Measurements from ENCODE around the gene RPSA. TPM values are rescaled to one million over a fixed set of nuclear protein-coding genes. Genes with fewer than 3 reads are reported as not detected.
A peak's percentile ranks its signal among the peaks of the same experiment; 100 is the strongest.
"Not testable (repeated sequence)": the region's sequence is repeated elsewhere in the genome, so short reads cannot be mapped to it uniquely, and the experiment has no call there.

The RPSA gene
- total RNA-seq (100 to 1,000 TPM; 479 to 672 TPM), polyA plus RNA-seq (1,000 to 10,000 TPM; 1,232 to 1,557 TPM)
- long read RNA-seq, donor 1, transcript RPSA-201 (7 exons, 1,171 nt): major isoform, 882 of 929 reads
- long read RNA-seq, donor 1, partial matches to known transcripts: 17 of 929 reads
- long read RNA-seq, donor 1, other reads (novel, unspliced or antisense): 28 of 929 reads
- long read RNA-seq, donor 2, partial matches to known transcripts: 0 of 5 reads
- long read RNA-seq, donor 2, other reads (novel, unspliced or antisense): 1 of 5 reads

DNA sequence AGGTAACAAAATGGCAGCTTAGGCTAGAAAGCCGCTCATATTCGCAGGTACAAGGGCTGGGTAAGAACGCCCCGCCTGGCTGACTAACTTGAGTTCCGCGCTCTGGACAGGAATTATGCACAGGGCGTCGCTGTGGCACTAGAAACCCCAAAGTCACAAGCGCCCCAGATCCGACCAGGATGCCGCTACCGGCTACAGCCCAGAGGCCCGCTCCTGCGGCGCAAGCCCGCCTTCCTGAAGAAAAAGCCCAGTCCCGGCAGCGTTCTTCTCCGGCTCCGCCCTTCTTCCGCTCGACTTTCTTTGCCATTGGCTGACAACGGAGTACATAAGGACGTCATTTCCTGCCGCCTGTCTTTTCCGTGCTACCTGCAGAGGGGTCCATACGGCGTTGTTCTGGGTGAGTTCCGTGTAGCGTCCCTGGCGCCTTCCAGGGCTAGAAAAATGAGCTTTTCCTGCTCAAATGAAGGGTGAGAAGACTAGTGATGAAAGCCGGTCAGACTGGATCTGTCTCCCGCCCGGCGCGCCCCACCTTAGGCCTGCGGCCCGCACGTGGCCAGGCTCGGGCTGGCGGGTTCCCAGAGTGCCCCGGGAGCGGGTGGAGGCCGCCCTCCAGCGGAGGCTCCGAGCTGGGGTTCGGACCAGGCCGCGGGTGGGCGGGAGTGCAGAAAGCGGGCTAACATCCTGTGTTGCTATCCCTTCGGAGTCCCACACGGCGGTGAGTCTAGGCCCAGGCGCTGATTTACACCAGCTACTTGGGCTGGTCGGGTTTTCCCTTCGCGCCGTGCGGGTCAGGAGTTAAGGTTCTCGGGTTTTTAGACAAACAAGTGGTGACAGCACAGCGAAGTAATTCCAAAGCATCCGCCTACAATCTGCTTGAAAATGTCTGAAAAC is at the start of gene RPSA:
Gene RPSA, plus strand, starts transcription at position 353 of the 891 bp plus-strand sequence. CDS start 934 bp downstream, outside the sequence.
- ATAC-seq (ENCODE audit: low FRiP score) (peak; percentile 97), DNase-seq (peak; percentile 94 to 96)
- no peaks in the 10 kb centered on the region for H3K9me3 ChIP-seq (ENCODE audit: control insufficient read depth, low read length)
- H3K4me3 ChIP-seq (ENCODE audit: low read length in 2 of 2): peak within 1 kb of the TSS; percentile 75 to 89
- 0 to 1% methylated on average over 63 of the region's 63 CpGs for WGBS, 2 donors
- intact Hi-C loops (cut with DNase I): loop anchor here in 1 of 2 donors (2.0 kb wide), 1 partner anchor 22 kb away; no protein-coding TSS in a partner anchor
- no peaks in the 10 kb centered on the region for H3K27me3 ChIP-seq (ENCODE audit: control insufficient read depth in 1 of 2, insufficient read depth in 2 of 2, low read length in 1 of 2)
- peaks cover 1 to 7% of the 10 kb centered on the region in 2 donors for H3K36me3 ChIP-seq (ENCODE audit: control insufficient read depth in 1 of 2, insufficient read depth in 2 of 2, low read length in 1 of 2)
- H3K27ac ChIP-seq (ENCODE audit: low read depth in 1 of 2, low read length in 2 of 2): peak within 1 kb of the TSS in 1 of 2 donors; percentile 44
- peaks cover 0 to 6% of the 10 kb centered on the region in 2 donors for H3K4me1 ChIP-seq (ENCODE audit: control insufficient read depth in 1 of 2, insufficient read depth in 2 of 2, low read length in 2 of 2)

DNA sequence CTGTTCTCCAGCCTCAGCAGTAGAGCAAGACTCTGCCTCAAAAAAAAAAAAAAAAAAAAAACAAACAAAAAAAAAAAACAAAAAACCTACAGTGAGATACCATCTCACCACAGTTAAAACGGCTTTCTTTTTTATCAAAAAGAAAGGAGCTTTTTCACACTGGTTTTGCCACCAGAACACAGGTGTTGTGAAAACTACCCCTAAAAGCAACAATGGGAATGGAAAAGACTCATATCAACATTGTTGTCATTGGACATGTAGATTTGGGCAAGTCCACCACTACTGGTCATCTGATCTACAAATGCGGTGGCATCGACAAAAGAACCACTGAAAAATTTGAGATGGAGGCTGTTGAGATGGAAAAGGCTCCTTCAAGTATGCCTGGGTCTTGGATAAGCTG is 48.2 kb upstream of the RPSA start:
- ATAC-seq (ENCODE audit: low FRiP score): no peak
- Histone ChIP-seq H3K9me3 (ENCODE audit: control insufficient read depth, low read length) (peaks cover 2% of the 10 kb centered on the region), H3K36me3 (ENCODE audit: control insufficient read depth in 1 of 2, insufficient read depth in 2 of 2, low read length in 1 of 2) (no peaks in the 10 kb centered on the region), H3K27ac (ENCODE audit: low read depth in 1 of 2, low read length in 2 of 2) (no peak overlapping the region), H3K27me3 (ENCODE audit: control insufficient read depth in 1 of 2, insufficient read depth in 2 of 2, low read length in 1 of 2) (peaks cover 0 to 1% of the 10 kb centered on the region in 2 donors), H3K4me3 (ENCODE audit: low read length in 2 of 2) (no peak overlapping the region), H3K4me1 (ENCODE audit: control insufficient read depth in 1 of 2, insufficient read depth in 2 of 2, low read length in 2 of 2) (no peaks in the 10 kb centered on the region)
- WGBS, 2 donors: 83 to 86% methylated on average over 3 of the region's 3 CpGs
- intact Hi-C loops (cut with DNase I): no loop called here
- DNase-seq: no peak

DNA sequence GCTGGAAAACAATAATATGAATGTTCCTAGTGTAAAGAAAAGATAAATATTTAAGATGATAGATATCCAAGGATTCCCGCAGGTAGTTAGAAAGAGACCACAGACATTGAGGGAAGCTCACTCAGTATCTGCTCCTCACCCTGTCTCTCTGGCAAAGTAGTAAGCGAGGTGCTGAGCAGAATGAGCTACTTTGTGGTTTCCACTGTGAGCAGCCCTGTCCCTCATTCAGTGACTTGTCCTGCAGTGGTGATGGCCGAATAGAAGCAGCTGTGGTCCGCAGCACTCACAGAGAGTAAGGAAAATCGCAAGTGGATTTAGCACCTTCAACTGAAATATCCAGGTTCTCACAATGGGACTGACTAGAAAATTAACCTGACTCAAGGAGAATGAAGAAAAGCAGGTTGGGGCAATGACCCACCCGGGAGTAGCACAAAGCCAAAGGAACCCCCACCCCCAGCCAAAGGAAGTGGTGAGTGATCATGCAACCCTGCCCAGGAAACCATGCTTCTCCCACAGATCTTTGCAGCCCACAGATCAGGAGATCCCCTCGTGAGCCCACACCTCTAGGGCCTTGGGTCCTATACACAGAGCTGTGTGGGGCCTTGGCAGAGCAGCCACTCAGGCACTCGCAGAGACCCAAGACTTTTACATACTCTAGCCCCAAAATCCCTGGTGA is 45.1 kb upstream of the RPSA start:
- no peaks in the 10 kb centered on the region for H3K36me3 ChIP-seq (ENCODE audit: control insufficient read depth in 1 of 2, insufficient read depth in 2 of 2, low read length in 1 of 2)
- H3K9me3 ChIP-seq (ENCODE audit: control insufficient read depth, low read length): peaks cover 2% of the 10 kb centered on the region
- H3K27me3 ChIP-seq (ENCODE audit: control insufficient read depth in 1 of 2, insufficient read depth in 2 of 2, low read length in 1 of 2): peaks cover 0 to 1% of the 10 kb centered on the region in 2 donors
- ATAC-seq (ENCODE audit: low FRiP score) (no peak), DNase-seq (no peak)
- 81 to 83% methylated on average over 8 of the region's 8 CpGs for WGBS, 2 donors
- H3K4me1 ChIP-seq (ENCODE audit: control insufficient read depth in 1 of 2, insufficient read depth in 2 of 2, low read length in 2 of 2): no peaks in the 10 kb centered on the region
- no peak overlapping the region for H3K4me3 ChIP-seq (ENCODE audit: low read length in 2 of 2)
- intact Hi-C loops (cut with DNase I): no loop called here
- H3K27ac ChIP-seq (ENCODE audit: low read depth in 1 of 2, low read length in 2 of 2): no peak overlapping the region

DNA sequence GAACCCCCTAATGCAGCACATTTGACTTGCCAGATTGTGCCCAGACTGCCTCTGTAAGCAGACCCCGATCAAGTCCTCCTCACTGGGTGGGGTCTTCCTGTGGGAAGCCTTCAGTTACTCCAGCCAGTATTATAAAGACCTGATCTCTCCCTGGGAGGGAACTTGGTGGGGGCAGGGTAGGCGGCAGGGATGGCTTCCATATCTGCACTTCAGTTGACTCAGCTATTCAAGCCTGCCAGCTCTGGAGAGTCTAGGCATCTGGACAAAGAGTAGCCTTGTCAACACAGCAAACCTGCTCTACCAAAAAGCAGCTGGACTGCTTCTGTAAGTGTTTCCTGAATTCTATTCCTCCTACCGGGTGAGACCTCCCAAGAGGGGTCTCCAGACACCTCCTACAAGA is 44.3 kb upstream of the RPSA start:
- Histone ChIP-seq H3K9me3 (ENCODE audit: control insufficient read depth, low read length) (peaks cover 2% of the 10 kb centered on the region), H3K4me1 (ENCODE audit: control insufficient read depth in 1 of 2, insufficient read depth in 2 of 2, low read length in 2 of 2) (no peaks in the 10 kb centered on the region), H3K27ac (ENCODE audit: low read depth in 1 of 2, low read length in 2 of 2) (no peak overlapping the region), H3K4me3 (ENCODE audit: low read length in 2 of 2) (no peak overlapping the region), H3K27me3 (ENCODE audit: control insufficient read depth in 1 of 2, insufficient read depth in 2 of 2, low read length in 1 of 2) (peaks cover 0 to 1% of the 10 kb centered on the region in 2 donors), H3K36me3 (ENCODE audit: control insufficient read depth in 1 of 2, insufficient read depth in 2 of 2, low read length in 1 of 2) (no peaks in the 10 kb centered on the region)
- ATAC-seq (ENCODE audit: low FRiP score): no peak
- 48 to 51% methylated on average over 3 of the region's 3 CpGs for WGBS, 2 donors
- intact Hi-C loops (cut with DNase I): no loop called here
- DNase-seq: no peak

DNA sequence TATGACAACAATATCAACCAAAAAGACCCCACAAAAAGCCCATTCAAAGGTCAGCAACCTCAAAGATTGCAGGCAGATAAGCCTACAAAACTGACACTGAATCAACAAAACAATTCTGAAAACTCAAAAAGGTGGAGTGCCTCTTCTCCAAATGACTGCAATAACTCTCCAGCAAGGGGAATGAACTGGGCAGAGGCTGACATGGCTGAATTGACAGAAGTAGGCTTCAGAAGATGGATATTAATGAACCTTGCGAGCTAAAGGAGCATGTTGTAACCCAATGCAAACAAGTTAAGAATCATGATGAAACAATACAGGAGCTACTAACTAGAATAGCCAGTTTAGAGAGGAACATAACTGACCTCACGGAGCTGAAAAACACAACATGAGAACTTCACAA is 43.7 kb upstream of the RPSA start:
- peaks cover 2% of the 10 kb centered on the region for H3K9me3 ChIP-seq (ENCODE audit: control insufficient read depth, low read length)
- H3K4me3 ChIP-seq (ENCODE audit: low read length in 2 of 2): no peak overlapping the region
- ATAC-seq (ENCODE audit: low FRiP score) (no peak), DNase-seq (no peak)
- no peaks in the 10 kb centered on the region for H3K36me3 ChIP-seq (ENCODE audit: control insufficient read depth in 1 of 2, insufficient read depth in 2 of 2, low read length in 1 of 2)
- intact Hi-C loops (cut with DNase I): no loop called here
- H3K27me3 ChIP-seq (ENCODE audit: control insufficient read depth in 1 of 2, insufficient read depth in 2 of 2, low read length in 1 of 2): peaks cover 0 to 1% of the 10 kb centered on the region in 2 donors
- H3K4me1 ChIP-seq (ENCODE audit: control insufficient read depth in 1 of 2, insufficient read depth in 2 of 2, low read length in 2 of 2): no peaks in the 10 kb centered on the region
- WGBS, 2 donors: 58 to 61% methylated on average over 2 of the region's 2 CpGs
- H3K27ac ChIP-seq (ENCODE audit: low read depth in 1 of 2, low read length in 2 of 2): no peak overlapping the region

DNA sequence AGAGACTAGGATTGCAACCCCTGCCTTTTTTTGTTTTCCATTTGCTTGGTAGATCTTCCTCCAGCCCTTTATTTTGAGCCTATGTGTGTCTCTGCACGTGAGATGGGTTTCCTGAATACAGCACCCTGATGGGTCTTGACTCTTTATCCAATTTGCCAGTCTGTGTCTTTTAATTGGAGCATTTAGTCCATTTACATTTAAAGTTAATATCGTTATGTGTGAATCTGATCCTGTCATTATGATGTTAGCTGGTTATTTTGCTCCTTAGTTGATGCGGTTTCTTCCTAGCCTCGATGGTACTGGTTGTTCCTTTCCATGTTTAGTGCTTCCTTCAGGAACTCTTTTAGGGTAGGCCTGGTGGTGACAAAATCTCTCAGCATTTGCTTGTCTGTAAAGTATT is 36.1 kb upstream of the RPSA start:
- H3K36me3 ChIP-seq (ENCODE audit: control insufficient read depth in 1 of 2, insufficient read depth in 2 of 2, low read length in 1 of 2); H3K27ac ChIP-seq (ENCODE audit: low read depth in 1 of 2, low read length in 2 of 2); ATAC-seq (ENCODE audit: low FRiP score); intact Hi-C loops (cut with DNase I); H3K4me3 ChIP-seq (ENCODE audit: low read length in 2 of 2); DNase-seq; H3K27me3 ChIP-seq (ENCODE audit: control insufficient read depth in 1 of 2, insufficient read depth in 2 of 2, low read length in 1 of 2); H3K4me1 ChIP-seq (ENCODE audit: control insufficient read depth in 1 of 2, insufficient read depth in 2 of 2, low read length in 2 of 2); H3K9me3 ChIP-seq (ENCODE audit: control insufficient read depth, low read length): not testable (repeated sequence)
- 79 to 81% methylated on average over 4 of the region's 4 CpGs for WGBS, 2 donors

DNA sequence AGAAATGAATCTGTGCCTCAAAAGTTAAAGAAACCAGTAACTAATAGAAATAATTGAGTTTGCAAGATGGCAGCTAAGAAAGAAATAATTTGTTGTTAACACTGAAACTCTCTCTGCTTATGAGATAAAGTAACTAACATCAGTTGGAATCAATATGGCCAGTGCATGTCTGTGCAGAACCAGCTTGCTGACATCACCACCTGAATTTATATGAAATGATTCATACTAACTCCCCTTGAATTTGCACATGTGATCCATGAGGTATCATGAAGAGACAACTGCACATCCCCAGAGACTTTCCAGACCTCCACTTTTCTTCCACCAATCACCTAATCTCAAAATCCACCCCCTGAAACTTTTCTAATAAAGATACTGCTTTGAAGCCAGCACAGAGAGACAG is 33.7 kb upstream of the RPSA start:
- Histone ChIP-seq H3K27ac (ENCODE audit: low read depth in 1 of 2, low read length in 2 of 2) (no peak overlapping the region), H3K4me3 (ENCODE audit: low read length in 2 of 2) (no peak overlapping the region), H3K27me3 (ENCODE audit: control insufficient read depth in 1 of 2, insufficient read depth in 2 of 2, low read length in 1 of 2) (no peaks in the 10 kb centered on the region), H3K4me1 (ENCODE audit: control insufficient read depth in 1 of 2, insufficient read depth in 2 of 2, low read length in 2 of 2) (no peaks in the 10 kb centered on the region), H3K9me3 (ENCODE audit: control insufficient read depth, low read length) (peaks cover 4% of the 10 kb centered on the region), H3K36me3 (ENCODE audit: control insufficient read depth in 1 of 2, insufficient read depth in 2 of 2, low read length in 1 of 2) (no peaks in the 10 kb centered on the region)
- DNase-seq: no peak
- no peak for ATAC-seq (ENCODE audit: low FRiP score)
- intact Hi-C loops (cut with DNase I): no loop called here

DNA sequence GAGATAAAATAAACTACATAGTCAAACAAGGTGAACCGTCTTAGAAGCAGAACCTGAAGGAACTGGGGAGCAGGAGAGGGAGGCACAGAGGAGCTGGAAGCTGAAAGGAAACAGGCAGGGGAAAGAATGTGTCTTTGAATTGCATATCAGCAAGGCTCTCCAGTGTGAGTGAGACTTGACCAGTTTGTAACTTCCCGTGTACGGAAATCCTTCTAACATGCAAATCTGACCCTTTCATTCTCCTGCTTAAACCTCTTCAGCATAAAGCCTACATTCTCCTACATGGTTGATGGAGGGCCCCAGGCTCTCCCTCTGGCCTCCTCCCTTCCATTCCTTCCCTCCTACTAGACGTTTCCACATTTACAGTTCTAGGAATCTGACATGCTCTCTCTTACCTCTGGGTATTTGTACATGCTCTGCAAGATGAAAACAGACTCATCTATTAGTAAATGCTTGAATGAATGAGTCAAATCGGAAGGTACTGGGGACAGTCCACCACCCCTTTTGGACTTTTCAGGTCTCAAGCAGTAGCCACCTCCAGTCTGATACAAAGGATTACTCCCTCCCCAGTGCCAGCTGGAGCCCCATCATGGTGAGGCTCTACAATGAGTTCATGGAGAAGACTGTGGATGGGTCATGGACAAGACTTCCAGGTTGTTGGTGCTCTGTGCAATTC is 29.4 kb upstream of the RPSA start:
- no peaks in the 10 kb centered on the region for H3K4me1 ChIP-seq (ENCODE audit: control insufficient read depth in 1 of 2, insufficient read depth in 2 of 2, low read length in 2 of 2)
- H3K27me3 ChIP-seq (ENCODE audit: control insufficient read depth in 1 of 2, insufficient read depth in 2 of 2, low read length in 1 of 2): no peaks in the 10 kb centered on the region
- intact Hi-C loops (cut with DNase I): no loop called here
- H3K4me3 ChIP-seq (ENCODE audit: low read length in 2 of 2): no peak overlapping the region
- ATAC-seq (ENCODE audit: low FRiP score) (no peak), DNase-seq (no peak)
- 43 to 53% methylated on average over 5 of the region's 5 CpGs for WGBS, 2 donors
- H3K36me3 ChIP-seq (ENCODE audit: control insufficient read depth in 1 of 2, insufficient read depth in 2 of 2, low read length in 1 of 2): no peaks in the 10 kb centered on the region
- no peak overlapping the region for H3K27ac ChIP-seq (ENCODE audit: low read depth in 1 of 2, low read length in 2 of 2)
- H3K9me3 ChIP-seq (ENCODE audit: control insufficient read depth, low read length): peaks cover 4% of the 10 kb centered on the region

All from aorta (tissue), 5 donors.